ENCODE data around the gene ABCA4. TPM values are rescaled to one million over a fixed set of nuclear protein-coding genes. Genes with fewer than 3 reads are reported as not detected.

Gene ABCA4
- total RNA-seq, 1 experiment from 2014 or later: 0.22 TPM

GRCh38 chr1:93960641-93961147 is 160.3 kb downstream of the ABCA4 start:
- no peak overlapping the region for H3K4me3 ChIP-seq (replicated peaks in 1 of 2; ENCODE audit: low read depth in 1 of 2, low read length in 2 of 2)
- H3K4me2 ChIP-seq (ENCODE audit: low read length): no peak overlapping the region
- peaks cover 0 to 8% of the 10 kb centered on the region in 2 experiments; a peak in 1 of 4 replicates for H3K9me3 ChIP-seq (ENCODE audit: control insufficient read depth in 1 of 2, insufficient read depth in 1 of 2, low read depth in 1 of 2, low read length in 2 of 2)
- TF ChIP-seq JUND (IDR thresholded peaks at IDR 0.05) (no peak), FOSL1 (IDR thresholded peaks at IDR 0.05; ENCODE audit: low read depth) (no peak), CBX3 (IDR thresholded peaks at IDR 0.05; ENCODE audit: low read depth) (no peak), POLR2AphosphoS5 (IDR thresholded peaks at IDR 0.05; ENCODE audit: low read depth, low read length) (no peak), SIN3A (IDR thresholded peaks at IDR 0.05; ENCODE audit: low read depth) (no peak), TCF7L2 (IDR thresholded peaks at IDR 0.05; ENCODE audit: borderline replicate concordance, extremely low read depth, insufficient read depth, insufficient read length) (no peak), REST (IDR thresholded peaks at IDR 0.05; ENCODE audit: low read depth) (no peak), EZH2phosphoT487 (IDR thresholded peaks at IDR 0.05; ENCODE audit: borderline replicate concordance) (no peak), POLR2A (IDR thresholded peaks at IDR 0.05; ENCODE audit: borderline replicate concordance, extremely low read depth, insufficient read depth, insufficient read length) (no peak), ZNF274 (IDR thresholded peaks at IDR 0.05; ENCODE audit: low read depth, low read length) (no peak), CEBPB (IDR thresholded peaks at IDR 0.05; ENCODE audit: low read depth) (no peak), EZH2 (IDR thresholded peaks at IDR 0.05) (no peak)
- TF ChIP-seq, protein P1, sequence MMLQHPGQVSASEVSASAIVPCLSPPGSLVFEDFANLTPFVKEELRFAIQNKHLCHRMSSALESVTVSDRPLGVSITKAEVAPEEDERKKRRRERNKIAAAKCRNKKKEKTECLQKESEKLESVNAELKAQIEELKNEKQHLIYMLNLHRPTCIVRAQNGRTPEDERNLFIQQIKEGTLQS (IDR thresholded peaks at IDR 0.05): no peak
- TF ChIP-seq, protein P2, sequence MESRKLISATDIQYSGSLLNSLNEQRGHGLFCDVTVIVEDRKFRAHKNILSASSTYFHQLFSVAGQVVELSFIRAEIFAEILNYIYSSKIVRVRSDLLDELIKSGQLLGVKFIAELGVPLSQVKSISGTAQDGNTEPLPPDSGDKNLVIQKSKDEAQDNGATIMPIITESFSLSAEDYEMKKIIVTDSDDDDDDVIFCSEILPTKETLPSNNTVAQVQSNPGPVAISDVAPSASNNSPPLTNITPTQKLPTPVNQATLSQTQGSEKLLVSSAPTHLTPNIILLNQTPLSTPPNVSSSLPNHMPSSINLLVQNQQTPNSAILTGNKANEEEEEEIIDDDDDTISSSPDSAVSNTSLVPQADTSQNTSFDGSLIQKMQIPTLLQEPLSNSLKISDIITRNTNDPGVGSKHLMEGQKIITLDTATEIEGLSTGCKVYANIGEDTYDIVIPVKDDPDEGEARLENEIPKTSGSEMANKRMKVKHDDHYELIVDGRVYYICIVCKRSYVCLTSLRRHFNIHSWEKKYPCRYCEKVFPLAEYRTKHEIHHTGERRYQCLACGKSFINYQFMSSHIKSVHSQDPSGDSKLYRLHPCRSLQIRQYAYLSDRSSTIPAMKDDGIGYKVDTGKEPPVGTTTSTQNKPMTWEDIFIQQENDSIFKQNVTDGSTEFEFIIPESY (IDR thresholded peaks at IDR 0.05; ENCODE audit: extremely low read depth, insufficient replicate concordance, low read length): no peak
- ChIA-PET POLR2A (no interaction called here), RAD21 (ENCODE audit: low non-redundant PET in 1 of 2, low total read pairs in 2 of 2, uncharacterized antibody in 2 of 2, unreplicated experiment in 2 of 2) (no interaction called here), CTCF (no interaction called here)
- no TSS peak for BruUV-seq (replicated peaks)
- H3K4me1 ChIP-seq (ENCODE audit: control insufficient read depth in 1 of 2, insufficient read depth in 2 of 2, low read length in 2 of 2): no peaks in the 10 kb centered on the region
- intact Hi-C loops (cut with micrococcal nuclease): no loop called here
- no peaks in the 10 kb centered on the region for H4K20me1 ChIP-seq (ENCODE audit: insufficient read depth)
- H3K9ac ChIP-seq (ENCODE audit: low read length): no peak overlapping the region
- DNase-seq (ENCODE audit: low read depth, low spot score): no peak
- no peaks in the 10 kb centered on the region for H3K79me2 ChIP-seq (ENCODE audit: insufficient read depth, low read length)
- no peak overlapping the region for H3K27ac ChIP-seq (ENCODE audit: low read depth, low read length)
- no peaks in the 10 kb centered on the region for H3K27me3 ChIP-seq (ENCODE audit: insufficient read depth, low read length)
- H3K36me3 ChIP-seq (ENCODE audit: control insufficient read depth in 1 of 2, insufficient read depth in 2 of 2, low read length in 2 of 2): no peaks in the 10 kb centered on the region
- ATAC-seq: no peak
- no peaks in the 10 kb centered on the region for H3K9me2 ChIP-seq (ENCODE audit: insufficient read depth)
- no peak overlapping the region for H2AFZ ChIP-seq (ENCODE audit: low read depth, low read length, poor library complexity, severe bottlenecking)
